Esophagus (tissue), 2 donors: Measurements from ENCODE around the gene ST6GAL1. TPM values are rescaled to one million over a fixed set of nuclear protein-coding genes. Genes with fewer than 3 reads are reported as not detected.
"Not testable (repeated sequence)": the region's sequence is repeated elsewhere in the genome, so short reads cannot be mapped to it uniquely, and the experiment has no call there.

Source experiments
- H3K27ac ChIP-seq, 2 donors: one replicate each; pipeline ENCODE4 v1.5.1; 2013; ENCODE audit warnings: low read depth in 2 of 2, mild to moderate bottlenecking in 2 of 2, inconsistent platforms in 1 of 2, low read length in 1 of 2, moderate library complexity in 1 of 2
- H3K27me3 ChIP-seq, 2 donors: one replicate each; pipeline ENCODE4 v1.6.1; 2013; ENCODE audit warnings: low read length in 2 of 2, control low read depth in 1 of 2, mild to moderate bottlenecking in 1 of 2; ENCODE audit not compliant: insufficient read depth in 2 of 2, control insufficient read depth in 1 of 2
- H3K36me3 ChIP-seq, 2 donors: one replicate each; pipeline ENCODE4 v1.6.1; 2013; ENCODE audit warnings: low read length in 1 of 2; ENCODE audit not compliant: control insufficient read depth in 2 of 2, insufficient read depth in 2 of 2
- H3K4me1 ChIP-seq, 2 donors: one replicate each; pipeline ENCODE4 v1.6.1; 2013; ENCODE audit warnings: low read length in 1 of 2; ENCODE audit not compliant: control insufficient read depth in 2 of 2, insufficient read depth in 2 of 2
- H3K4me3 ChIP-seq, 2 donors: one replicate each; pipeline ENCODE4 v1.5.1; 2013; ENCODE audit warnings: low read length in 2 of 2, mild to moderate bottlenecking in 2 of 2, low read depth in 1 of 2, moderate library complexity in 1 of 2
- H3K9me3 ChIP-seq, 2 donors: one replicate each; pipeline ENCODE4 v1.6.1; 2013; ENCODE audit warnings: mild to moderate bottlenecking in 2 of 2, low read depth in 1 of 2, low read length in 1 of 2, moderate library complexity in 1 of 2; ENCODE audit not compliant: control insufficient read depth in 2 of 2, insufficient read depth in 1 of 2
- WGBS, 2 donors: extraction: QIAGEN DNeasy Blood & Tissue Kit; methylation state at CpG; one replicate each; pipeline ENCODE4 v1.1.7; 2013; 5-methylcytosine and 5-hydroxymethylcytosine counted together
- polyA plus RNA-seq, 2 donors: library from polyadenylated mRNA; stranded (reverse); fragments of 200-250 nt; gene quantifications; one replicate each; pipeline ENCODE4 v1.2.3, GENCODE V29; 2013
- donor health status: healthy with polysubstance abuse.
- donor health status: Bipolar disorder and iron deficiency.

ST6GAL1 gene
- polyA plus RNA-seq, 2 donors: 2.0 to 3.0 TPM

GRCh38 chr3:186964616-186965015 is 34.3 kb downstream of the ST6GAL1 start:
- whole genome bisulfite sequencing, 2 donors: 70 to 75% methylated on average over 9 of the region's 9 CpGs
- Histone ChIP-seq H3K27me3 (no peaks in the 10 kb centered on the region), H3K36me3 (peaks cover 0 to 2% of the 10 kb centered on the region in 2 donors), H3K4me1 (no peaks in the 10 kb centered on the region), H3K9me3 (no peaks in the 10 kb centered on the region), H3K27ac (no peak overlapping the region), H3K4me3 (no peak overlapping the region)

- Histone ChIP-seq H3K4me1 (no peaks in the 10 kb centered on the region), H3K27ac (no peak overlapping the region), H3K27me3 (no peaks in the 10 kb centered on the region), H3K36me3 (peaks cover 0 to 2% of the 10 kb centered on the region in 2 donors), H3K9me3 (no peaks in the 10 kb centered on the region), H3K4me3 (no peak overlapping the region)
- WGBS, 2 donors: 69 to 79% methylated on average over 10 of the region's 10 CpGs
Measured at GRCh38 chr3:186965141-186965879, 35.0 kb downstream of the ST6GAL1 start.

GRCh38 chr3:186966406-186966805 is 36.1 kb downstream of the ST6GAL1 start:
- no peak overlapping the region for H3K27ac ChIP-seq
- no peaks in the 10 kb centered on the region for H3K9me3 ChIP-seq
- WGBS, 2 donors: 77 to 85% methylated on average over 6 of the region's 6 CpGs

GRCh38 chr3:186967236-186967635 is 36.9 kb downstream of the ST6GAL1 start:
- peak overlapping the region in 1 of 2 donors; percentile 11 for H3K27ac ChIP-seq
- not testable (repeated sequence) for H3K36me3 ChIP-seq

More at GRCh38 chr3:186966406-186966805, 36.1 kb downstream of the ST6GAL1 start:
- Histone ChIP-seq H3K36me3 (peaks cover 0 to 2% of the 10 kb centered on the region in 2 donors), H3K4me1 (no peaks in the 10 kb centered on the region), H3K4me3 (no peak overlapping the region), H3K27me3 (no peaks in the 10 kb centered on the region)

GRCh38 chr3:186967686-186968085 is 37.4 kb downstream of the ST6GAL1 start:
- Histone ChIP-seq H3K27ac (peak overlapping the region in 1 of 2 donors; percentile 11), H3K36me3 (peaks cover 0 to 2% of the 10 kb centered on the region in 2 donors), H3K4me1 (no peaks in the 10 kb centered on the region), H3K4me3 (no peak overlapping the region), H3K9me3 (no peaks in the 10 kb centered on the region), H3K27me3 (no peaks in the 10 kb centered on the region)
- 58 to 66% methylated on average over 7 of the region's 7 CpGs for WGBS, 2 donors

More at GRCh38 chr3:186967236-186967635, 36.9 kb downstream of the ST6GAL1 start:
- not testable (repeated sequence) for H3K4me1 ChIP-seq, H3K4me3 ChIP-seq, H3K9me3 ChIP-seq, H3K27me3 ChIP-seq
- WGBS, 2 donors: 93 to 97% methylated on average over 11 of the region's 11 CpGs

- 74 to 75% methylated on average over 7 of the region's 7 CpGs for WGBS, 2 donors
- Histone ChIP-seq H3K4me3 (no peak overlapping the region), H3K27me3 (no peaks in the 10 kb centered on the region), H3K4me1 (no peaks in the 10 kb centered on the region), H3K36me3 (peaks cover 0 to 5% of the 10 kb centered on the region in 2 donors), H3K27ac (no peak overlapping the region), H3K9me3 (no peaks in the 10 kb centered on the region)
Measured at GRCh38 chr3:186969607-186970006, 39.3 kb downstream of the ST6GAL1 start.

- 93 to 94% methylated on average over 10 of the region's 10 CpGs for WGBS, 2 donors
- H3K4me3 ChIP-seq, H3K4me1 ChIP-seq, H3K27ac ChIP-seq, H3K36me3 ChIP-seq, H3K27me3 ChIP-seq, H3K9me3 ChIP-seq: not testable (repeated sequence)
Measured at GRCh38 chr3:186971106-186971505, 40.8 kb downstream of the ST6GAL1 start.

GRCh38 chr3:186971578-186971977 is 41.3 kb downstream of the ST6GAL1 start:
- Histone ChIP-seq H3K4me3 (no peak overlapping the region), H3K27ac (peak overlapping the region in 1 of 2 donors; percentile 38), H3K4me1 (no peaks in the 10 kb centered on the region), H3K36me3 (peaks cover 0 to 3% of the 10 kb centered on the region in 2 donors), H3K9me3 (no peaks in the 10 kb centered on the region), H3K27me3 (no peaks in the 10 kb centered on the region)
- WGBS, 2 donors: 85 to 87% methylated on average over 1 of the region's 1 CpG

GRCh38 chr3:186973702-186974101 is 43.4 kb downstream of the ST6GAL1 start:
- Histone ChIP-seq H3K4me3 (no peak overlapping the region), H3K36me3 (peaks cover 0 to 3% of the 10 kb centered on the region in 2 donors), H3K27me3 (no peaks in the 10 kb centered on the region), H3K4me1 (no peaks in the 10 kb centered on the region), H3K27ac (no peak overlapping the region), H3K9me3 (no peaks in the 10 kb centered on the region)
- WGBS, 2 donors: 87 to 89% methylated on average over 7 of the region's 7 CpGs

- no peaks in the 10 kb centered on the region for H3K9me3 ChIP-seq
- no peak overlapping the region for H3K27ac ChIP-seq
- no peaks in the 10 kb centered on the region for H3K4me1 ChIP-seq
- no peak overlapping the region for H3K4me3 ChIP-seq
- H3K27me3 ChIP-seq: no peaks in the 10 kb centered on the region
- peaks cover 0 to 3% of the 10 kb centered on the region in 2 donors for H3K36me3 ChIP-seq
- WGBS, 2 donors: 83 to 86% methylated on average over 9 of the region's 9 CpGs
Measured at GRCh38 chr3:186974824-186975313, 44.5 kb downstream of the ST6GAL1 start.
